ENCODE data around the gene PPFIBP1. TPM values are rescaled to one million over a fixed set of nuclear protein-coding genes. Genes with fewer than 3 reads are reported as not detected.

Gene PPFIBP1
- total RNA-seq, 1 donor from 2014 or later = 99.6 TPM

DNA sequence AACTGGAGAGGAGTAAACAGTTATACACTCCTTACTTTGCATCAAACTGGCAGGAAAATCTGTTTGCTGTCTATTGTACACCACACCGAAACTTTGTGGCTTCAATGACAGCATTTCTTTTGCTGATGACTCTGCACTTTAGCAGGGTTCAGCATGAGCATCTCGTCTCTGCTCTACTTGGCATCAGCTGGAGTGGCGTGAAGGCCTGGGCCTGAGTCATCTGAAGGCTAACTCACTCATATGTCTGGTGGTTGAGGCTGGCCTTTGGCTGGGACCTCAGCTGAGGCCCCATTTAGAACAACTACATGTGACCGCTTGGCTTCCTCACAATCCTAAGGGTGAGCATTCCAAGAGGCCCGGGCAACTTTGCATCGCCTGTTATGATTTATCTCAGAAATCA lies 143.5 kb downstream of the PPFIBP1 start:
- DNase-seq = no peak

DNA sequence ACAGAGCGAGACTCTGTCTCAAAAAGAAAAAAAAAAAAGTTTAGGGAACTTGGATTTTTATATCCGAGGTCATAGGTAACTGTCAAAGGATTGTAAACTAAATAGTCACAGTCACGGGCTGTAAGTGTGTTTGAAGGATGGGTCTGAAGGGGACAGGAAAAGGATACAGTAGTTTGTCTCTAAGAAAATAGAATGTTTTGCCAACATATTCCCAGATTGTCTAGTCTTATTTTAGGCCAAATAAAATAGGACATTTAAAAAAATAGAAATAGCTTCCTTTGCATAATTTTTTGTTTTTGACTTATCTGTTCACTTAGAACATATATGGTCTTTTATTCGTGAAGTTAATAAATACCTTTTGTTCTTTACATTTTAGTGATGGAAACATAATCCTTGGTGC lies 148.0 kb downstream of the PPFIBP1 start:
- DNase-seq = no peak

DNA sequence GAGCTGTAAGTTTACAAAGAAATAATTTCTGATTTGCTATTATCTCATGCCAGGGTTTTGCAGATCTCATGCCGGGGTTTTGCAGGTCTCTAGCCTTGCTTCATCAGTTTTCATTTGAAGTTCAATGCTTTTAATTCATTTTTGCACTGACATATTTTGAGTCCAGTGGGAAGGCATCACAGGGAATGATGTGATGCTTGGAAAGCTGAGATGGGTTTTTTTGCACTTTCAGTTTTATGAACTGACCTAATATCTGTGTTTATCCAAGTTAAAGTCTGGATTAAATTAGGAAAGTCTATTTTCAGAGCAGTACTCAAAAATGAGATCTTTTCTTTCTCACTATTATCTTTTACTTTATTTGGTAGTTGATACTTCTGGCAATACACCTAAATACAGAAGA lies 148.6 kb downstream of the PPFIBP1 start:
- peak; percentile 86 for DNase-seq

DNA sequence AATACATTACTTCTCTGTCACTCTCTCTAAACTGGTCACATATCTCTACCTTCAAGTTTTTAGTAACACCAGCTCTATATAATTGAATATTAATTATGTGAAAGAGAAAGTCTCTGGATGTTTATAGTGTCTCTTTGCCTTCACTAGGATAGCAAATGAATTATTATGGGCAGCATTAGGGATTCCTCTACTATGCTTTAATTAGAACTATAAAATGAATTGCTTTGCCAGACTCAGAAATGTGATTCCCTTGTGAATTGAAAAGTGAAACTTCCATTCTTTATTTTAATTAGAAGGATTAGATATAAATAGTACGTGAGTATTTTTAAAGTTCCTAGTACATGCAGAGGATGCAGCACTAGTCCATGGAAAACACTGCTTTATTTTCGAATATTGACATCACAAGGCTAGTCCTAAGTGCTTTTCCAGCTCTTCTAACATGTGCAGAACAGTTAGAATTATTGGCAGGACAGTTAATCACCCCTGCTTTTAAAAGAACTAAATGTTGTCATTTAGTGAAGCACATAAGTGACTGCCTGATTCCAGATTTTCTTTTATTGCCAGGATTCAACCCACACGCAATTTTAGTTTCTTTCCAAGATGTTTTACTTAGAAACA lies 149.2 kb downstream of the PPFIBP1 start:
- peak; percentile 94 for DNase-seq

DNA sequence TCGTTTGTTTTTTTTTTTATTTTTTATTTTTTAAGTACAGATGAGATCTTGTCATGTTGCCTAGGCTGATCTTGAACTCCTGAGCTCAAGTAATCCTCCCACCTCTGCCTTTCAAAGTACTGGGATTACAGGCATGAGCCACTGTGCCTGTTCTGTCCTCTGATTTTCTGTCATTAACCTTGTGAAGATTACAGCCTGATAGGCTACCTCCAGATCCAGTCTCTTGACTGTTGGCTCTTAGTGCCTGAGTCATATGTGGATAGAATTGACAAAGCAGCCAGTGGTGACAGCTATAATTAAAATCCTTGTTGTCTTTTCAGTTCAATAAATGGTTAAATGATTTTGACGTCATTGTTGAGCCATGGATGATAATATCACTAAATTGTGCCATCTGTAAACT lies 151.0 kb downstream of the PPFIBP1 start:
- no peak for DNase-seq

DNA sequence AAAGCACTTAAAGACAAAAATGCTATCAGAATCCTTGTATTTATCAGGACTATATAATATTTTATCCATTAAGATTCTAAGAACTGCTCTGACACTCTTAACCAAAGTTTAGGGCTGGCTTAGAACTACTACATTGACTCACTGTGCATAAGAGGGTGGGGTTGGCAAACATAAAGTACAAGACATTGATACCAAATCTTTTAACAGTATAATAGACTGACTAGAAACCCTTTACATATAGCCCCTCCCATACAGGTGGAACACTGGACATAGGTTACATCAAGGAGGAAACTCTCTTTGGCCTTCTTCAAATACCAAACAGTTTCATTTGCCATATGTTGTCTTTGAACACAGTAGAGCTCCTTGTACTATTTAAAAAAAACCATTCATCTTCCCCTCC lies 156.6 kb downstream of the PPFIBP1 start:
- DNase-seq = no peak

DNA sequence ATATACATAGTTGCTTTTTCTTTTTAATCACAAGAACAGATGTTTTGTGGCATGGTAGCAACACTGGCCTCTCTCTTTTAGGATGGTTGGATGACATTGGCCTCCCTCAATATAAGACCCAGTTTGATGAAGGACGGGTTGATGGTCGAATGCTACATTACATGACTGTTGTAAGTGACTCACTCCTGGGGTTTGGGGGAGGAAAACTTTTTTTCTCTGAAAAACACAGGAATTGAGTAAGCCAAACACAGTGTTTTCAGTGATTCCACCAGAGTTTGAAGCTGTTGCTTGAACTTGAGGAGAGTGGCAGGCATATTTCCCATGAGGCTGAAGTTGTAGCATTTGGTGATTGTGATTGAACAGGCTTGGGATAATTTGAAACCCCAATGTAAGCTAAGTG lies 158.5 kb downstream of the PPFIBP1 start:
- no peak for DNase-seq

DNA sequence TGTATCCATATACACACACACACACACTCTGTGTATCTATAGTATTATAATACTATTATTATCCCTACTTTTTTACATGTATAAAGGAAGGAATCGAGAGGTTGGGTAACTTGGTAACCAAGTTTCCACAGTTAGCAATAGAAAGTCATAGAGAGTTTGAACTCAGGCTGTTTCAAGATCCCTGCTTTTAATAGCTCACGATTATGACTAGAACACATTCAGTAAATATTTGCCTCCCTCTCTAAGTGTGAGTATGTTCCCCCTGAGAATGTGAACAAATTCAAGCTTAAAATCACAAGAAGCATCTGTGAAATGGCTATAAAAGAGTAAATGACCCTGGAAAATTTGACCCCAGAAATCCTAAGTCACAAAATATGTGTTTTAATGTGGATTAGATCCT lies 161.3 kb downstream of the PPFIBP1 start:
- DNase-seq = no peak

DNA sequence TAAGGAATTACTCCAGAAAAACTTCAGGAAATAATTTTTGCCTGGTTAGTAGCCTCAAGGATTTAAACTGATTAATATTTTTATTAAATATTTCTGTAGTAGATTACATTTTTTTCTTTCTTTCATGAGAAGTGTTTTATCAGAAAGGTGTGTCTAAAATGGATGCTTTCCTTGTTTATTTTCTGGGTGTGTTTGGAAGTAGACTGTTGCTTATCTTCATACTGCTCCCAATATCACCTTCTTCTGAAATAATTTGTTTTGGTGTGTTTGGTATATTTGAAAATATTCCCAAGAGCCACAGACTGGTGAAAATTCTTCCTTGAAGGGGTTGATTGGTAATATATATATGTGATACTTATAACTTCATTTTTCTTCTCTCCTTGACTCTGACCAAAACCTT lies 162.1 kb downstream of the PPFIBP1 start:
- DNase-seq = no peak

DNA sequence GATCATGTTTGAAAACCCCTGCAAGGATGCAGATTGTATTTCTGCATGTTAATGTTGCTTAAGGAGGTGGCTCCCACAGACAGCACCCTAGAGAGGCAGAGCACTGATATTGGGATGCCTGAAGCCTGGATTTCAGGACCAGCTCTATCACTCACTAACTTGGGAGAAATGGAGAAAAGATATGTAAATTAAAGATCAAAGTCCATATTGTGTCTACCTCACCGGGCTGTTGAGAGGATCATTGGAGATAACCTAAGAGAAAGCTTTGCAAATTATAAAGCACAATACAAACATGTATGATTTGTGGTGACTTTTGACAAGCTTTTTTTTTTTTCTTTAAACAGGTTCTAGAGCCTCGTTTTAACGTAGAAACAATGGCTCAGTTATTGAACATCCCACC lies 164.7 kb downstream of the PPFIBP1 start:
- no peak for DNase-seq

DNA sequence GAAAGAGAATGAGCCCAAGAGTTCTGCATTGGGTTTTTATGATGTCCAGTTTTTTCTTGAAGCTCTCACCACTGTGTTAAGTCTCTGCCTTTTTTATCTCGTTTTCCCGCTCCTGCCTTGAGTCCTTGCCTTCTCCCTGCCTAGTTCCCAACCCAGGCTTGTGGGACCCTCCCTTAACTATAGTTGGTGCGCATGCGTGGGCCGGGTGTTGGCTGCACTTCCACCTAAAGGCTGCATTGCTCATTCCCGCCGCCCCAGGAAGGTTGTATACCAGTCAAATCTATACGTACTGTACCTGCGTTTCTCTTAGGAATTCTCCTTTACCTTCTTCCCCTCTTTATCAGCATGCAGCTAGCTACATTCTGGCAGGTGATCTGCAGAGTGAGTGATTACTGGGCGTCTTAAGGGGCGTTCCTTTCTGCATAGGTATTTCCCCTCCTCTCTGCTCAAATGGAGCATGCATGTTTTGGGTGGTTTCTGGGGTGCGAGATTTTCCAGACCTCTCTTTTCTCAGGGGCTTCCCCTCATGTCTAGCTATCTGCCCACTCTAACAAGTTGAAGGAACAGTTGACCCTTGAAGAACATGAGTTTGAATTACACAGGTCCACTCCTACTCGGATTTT lies 165.7 kb downstream of the PPFIBP1 start:
- no peak for DNase-seq

DNA sequence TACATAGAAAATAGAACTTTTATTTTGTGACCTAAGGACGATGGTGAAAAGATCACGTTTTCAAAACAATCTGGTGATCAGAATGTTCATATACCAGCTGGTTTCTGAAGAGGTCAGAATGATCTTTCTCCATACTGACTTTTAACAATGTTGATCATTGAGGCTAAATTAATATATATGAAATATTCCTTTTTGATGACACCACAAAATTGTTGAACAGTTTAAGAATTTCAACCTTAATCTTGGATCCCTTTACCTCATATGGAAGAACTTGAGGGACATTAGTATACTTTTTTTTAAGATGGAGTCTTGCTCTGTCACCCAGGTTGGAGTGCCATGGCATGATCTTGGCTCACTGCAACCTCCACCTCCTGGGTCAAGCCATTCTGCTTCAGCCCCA lies 169.4 kb downstream of the PPFIBP1 start:
- DNase-seq = no peak

DNA sequence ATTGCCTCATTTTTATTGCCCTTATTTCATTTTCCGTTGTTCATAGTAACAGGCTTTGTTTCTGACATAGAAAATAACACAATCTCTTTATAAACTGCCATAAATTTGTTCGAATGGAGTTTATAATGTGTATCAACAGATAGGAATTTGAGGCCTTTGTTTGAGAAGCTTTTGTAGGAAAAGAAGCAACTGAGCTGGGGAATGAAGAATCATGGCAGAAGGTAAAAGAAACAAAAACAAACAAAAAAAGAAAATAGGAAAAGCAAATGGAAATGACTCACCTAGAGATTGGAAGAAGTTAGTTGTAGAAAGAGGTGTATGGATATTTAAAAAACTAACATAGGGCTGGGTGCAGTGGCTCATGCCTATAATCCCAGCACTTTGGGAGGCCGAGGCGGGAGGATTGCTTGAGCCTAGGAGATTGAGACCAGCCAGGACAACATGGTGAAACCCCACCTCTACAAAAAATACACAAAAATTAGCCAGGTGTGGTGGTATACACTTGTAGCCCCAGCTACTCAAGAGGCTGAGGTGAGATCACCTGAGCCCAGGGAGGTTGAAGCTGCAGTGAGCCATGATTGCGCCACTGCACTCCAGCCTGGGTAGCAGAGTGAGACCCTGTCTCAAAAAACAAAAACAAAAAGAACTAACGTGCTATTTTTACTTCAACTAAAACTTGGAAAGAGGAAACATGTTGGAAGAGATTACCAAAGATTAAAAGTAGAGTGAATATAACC lies 171.7 kb downstream of the PPFIBP1 start:
- no peak for DNase-seq

DNA sequence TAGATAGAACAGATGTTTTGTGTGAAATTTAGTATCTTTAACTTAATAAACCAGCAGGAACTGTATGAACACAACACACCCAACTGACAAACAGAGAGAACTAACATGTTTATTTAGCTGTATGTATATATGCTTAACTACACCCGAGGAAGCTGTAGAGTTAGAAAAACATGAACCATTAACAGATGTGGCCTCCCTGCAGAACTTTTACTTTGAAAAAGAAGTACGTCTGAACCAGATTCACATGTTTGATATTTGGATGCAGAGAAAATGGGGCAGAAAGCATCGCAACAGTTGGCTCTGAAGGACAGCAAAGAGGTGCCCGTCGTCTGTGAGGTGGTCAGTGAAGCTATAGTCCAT lies 172.3 kb downstream of the PPFIBP1 start, which contains the start of gene REP15:
Gene REP15 (plus strand): TSS at position 155 of the 360 bp plus-strand sequence. CDS start 116 bp downstream, at position 271.
- DNase-seq = no peak

DNA sequence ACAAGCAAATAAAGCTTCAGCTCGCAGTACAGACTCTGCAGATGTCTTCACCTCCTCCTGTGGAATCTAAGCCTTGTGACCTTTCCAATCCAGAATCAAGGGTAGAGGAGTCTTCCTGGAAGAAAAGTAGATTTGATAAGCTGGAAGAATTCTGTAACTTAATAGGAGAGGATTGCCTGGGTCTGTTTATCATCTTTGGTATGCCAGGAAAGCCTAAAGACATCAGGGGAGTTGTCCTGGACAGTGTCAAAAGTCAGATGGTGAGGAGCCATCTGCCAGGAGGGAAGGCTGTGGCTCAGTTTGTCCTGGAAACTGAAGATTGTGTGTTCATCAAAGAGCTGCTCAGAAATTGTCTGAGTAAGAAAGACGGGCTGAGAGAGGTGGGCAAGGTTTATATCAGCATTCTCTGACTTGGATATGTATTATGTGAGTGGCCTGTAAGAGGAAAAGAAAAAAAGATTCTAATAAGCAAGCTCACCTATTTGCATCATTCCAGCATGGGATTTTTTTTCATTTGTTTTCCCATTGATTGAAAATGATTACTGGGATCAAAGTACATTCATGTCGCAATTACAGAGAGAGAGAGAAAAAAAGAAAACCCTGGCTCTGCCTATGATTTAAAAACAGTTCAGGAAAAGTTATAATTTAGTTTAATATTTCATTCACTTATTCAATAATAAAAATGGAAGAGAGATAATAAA lies 173.0 kb downstream of the PPFIBP1 start:
- DNase-seq = no peak

DNA sequence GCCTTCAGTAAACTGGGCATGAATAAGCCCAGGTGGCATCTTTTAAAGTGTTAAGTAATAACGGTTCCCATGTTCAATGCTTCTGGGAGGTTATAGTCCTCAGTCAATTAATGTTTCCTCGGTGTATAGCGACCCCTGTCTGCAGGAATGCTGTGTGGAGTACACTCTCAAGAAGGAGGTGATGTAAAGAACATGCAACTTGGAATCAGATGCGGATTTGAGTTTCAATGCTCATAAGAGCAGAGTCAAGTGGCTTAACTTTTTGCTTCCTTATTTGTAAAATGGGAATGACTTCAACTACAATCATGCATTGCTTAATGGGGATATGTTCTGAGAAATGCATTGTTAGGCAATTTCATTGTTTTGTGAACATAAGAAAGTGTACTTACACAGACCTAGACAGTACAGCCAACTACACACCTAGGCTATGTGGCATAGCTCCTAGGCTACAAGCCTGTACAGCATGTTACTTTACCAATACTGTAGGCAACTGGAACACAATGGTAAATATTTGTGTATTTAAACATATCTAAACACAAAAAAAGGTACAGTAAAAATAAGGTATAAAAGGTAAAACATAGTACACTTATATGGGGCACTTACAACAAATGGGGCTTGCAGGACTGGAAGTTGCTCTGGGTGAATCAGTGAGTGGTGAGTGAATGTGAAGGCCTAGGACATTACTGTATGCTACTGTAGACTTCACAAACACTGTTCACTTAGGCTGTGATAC lies 179.9 kb downstream of the PPFIBP1 start:
- DNase-seq = peak; percentile 85

DNA sequence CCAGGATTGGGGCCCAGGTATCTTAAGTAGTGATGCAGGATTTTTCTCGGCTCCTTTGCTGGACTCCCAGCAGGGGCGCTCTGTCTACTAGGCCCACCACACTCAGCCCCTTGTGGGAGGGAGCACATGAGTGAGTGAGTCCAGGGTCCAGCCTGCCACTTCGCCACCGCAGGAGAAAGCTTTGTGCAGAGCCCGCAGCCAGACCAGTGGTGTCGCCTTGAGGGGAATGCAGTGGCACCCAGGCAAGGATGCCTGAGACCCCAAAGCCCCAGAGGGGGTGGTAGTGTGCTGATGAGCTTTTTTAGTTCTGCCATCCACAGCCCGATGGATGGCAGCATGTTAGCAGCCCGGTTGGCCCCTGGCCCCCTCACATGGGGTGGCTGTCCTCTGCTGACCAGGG lies 181.3 kb downstream of the PPFIBP1 start:
- DNase-seq = no peak

DNA sequence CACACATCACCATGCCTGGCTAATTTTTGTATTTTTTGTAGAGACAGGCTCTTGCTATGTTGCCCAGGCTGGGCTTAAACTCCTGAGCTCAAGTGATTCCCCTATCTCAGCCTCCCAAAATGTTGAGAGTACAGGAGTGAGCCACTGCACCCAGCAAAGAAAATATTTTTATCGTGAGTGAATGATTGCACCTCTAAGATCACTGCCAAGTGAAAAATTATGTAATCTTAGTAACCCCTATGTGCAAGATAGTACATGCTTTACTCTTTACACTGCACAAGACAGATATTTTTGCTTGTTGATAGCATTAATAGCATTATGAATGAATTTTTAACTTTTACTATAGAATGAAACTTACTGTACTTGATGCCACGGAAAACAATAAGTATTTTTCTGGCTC lies 183.2 kb downstream of the PPFIBP1 start:
- no peak for DNase-seq

DNA sequence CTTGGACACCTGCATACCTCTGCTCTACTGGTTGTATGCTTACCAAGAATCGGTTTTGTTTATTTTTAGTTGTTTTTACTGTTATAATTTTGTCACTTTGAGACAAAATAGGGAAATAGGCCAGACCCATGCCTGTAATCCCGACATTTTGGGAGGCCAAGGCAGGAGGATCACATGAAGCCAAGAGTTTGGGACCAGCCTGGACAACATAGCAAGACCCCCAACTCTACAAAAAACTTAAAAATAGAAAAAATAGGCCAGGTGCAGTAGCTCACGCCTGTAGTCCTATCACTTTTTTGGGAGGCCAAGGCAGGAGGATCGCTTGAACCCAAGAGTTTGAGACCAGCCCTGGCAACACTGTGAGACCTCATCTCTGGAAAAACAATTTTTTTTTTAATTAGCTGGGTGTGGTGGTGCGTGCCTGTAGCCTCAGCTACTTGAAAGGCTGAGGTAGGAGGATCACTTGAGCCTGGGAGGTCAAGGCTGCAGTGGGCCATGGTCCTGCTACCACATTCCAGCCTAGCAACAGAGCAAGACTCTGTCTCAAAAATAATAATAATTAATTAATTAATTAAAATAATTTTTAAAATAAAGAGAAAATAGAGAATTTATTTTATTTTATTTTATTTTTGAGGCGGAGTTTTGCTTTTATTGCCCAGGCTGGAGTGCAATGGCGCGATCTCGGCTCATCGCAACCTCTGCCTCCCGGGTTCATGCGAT lies 185.4 kb downstream of the PPFIBP1 start:
- no peak for DNase-seq

DNA sequence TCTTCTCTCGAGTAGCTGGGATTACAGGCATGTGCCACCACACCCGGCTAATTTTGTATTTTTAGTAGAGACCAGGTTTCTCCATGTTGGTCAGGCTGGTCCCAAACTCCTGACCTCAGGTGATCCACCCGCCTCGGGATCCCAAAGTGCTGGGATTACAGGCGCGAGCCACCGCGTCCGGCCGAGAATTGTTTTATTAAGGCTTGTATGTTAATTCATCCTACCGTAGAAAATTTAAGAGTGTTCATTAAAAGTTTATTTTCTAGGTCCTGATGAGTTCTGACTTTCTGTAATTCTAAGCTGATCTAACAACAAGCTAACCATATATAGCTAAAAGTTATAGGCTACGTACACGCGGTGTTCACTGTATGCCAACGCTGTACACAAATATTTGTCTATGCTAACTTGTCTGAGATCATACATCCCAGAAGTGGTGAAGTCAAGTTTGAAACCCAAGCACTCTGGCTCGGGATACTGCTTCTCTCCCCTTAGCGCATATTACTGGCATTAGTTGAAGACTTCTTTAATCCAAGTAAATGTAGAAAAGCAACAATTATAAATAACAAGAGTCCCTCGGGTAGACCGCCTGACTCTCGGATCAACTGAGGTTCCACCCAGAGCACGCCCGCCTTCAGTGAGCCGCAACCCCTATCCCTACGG lies 186.1 kb downstream of the PPFIBP1 start:
- peak; percentile 89 for DNase-seq
